Muscle layer of duodenum (tissue), 2 donors: ENCODE data around the gene SIVA1.

ENCODE experiments used
- H3K27ac ChIP-seq: one replicate; pipeline ENCODE4 v1.7.0; 2013; ENCODE audit warnings: mild to moderate bottlenecking, low read length
- H3K27me3 ChIP-seq: one replicate; pipeline ENCODE4 v1.7.0; 2013; ENCODE audit warnings: low read depth, mild to moderate bottlenecking, control low read depth, low read length
- H3K36me3 ChIP-seq, 2 donors: one replicate each; pipeline ENCODE4 v1.7.0; 2013; ENCODE audit warnings: low read length in 2 of 2, control low read depth in 1 of 2, mild to moderate bottlenecking in 1 of 2; ENCODE audit not compliant: insufficient read depth in 2 of 2, control insufficient read depth in 1 of 2
- H3K4me1 ChIP-seq, 2 donors: one replicate each; pipeline ENCODE4 v1.7.0; 2013; ENCODE audit warnings: low read length in 2 of 2, mild to moderate bottlenecking in 2 of 2, control low read depth in 1 of 2, moderate library complexity in 1 of 2; ENCODE audit not compliant: insufficient read depth in 2 of 2, control insufficient read depth in 1 of 2
- H3K4me3 ChIP-seq, 2 donors: one replicate each; pipeline ENCODE4 v1.7.0; 2013; ENCODE audit warnings: low read length in 2 of 2, low read depth in 1 of 2, mild to moderate bottlenecking in 1 of 2
- H3K9me3 ChIP-seq, 2 donors: one replicate each; pipeline ENCODE4 v1.7.0; 2013; ENCODE audit warnings: low read length in 2 of 2, control low read depth in 1 of 2, mild to moderate bottlenecking in 1 of 2; ENCODE audit not compliant: control insufficient read depth in 1 of 2
- donor health status: healthy.

The SIVA1 gene

DNA sequence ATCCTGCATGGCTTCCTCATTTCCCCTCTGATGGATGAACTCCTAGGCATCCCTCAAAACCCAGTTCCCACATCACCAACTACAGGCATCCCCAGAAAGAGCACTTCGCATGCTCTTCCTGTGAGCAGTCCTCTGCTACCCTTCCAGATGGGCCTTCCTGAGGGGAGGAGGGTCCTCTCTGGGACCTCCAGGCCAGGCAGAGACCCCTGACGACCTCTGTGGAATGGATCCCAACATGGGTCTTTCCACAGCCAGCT, 40.7 kb downstream of the SIVA1 start:
- H3K27me3 ChIP-seq, result no peaks in the 10 kb centered on the region
- no peaks in the 10 kb centered on the region for H3K9me3 ChIP-seq
- peaks cover 6 to 16% of the 10 kb centered on the region in 2 donors for H3K36me3 ChIP-seq
- H3K4me1 ChIP-seq, result peaks cover 15 to 34% of the 10 kb centered on the region in 2 donors
- H3K27ac ChIP-seq, result no peak overlapping the region
- peak overlapping the region; percentile 78 to 81 for H3K4me3 ChIP-seq

DNA sequence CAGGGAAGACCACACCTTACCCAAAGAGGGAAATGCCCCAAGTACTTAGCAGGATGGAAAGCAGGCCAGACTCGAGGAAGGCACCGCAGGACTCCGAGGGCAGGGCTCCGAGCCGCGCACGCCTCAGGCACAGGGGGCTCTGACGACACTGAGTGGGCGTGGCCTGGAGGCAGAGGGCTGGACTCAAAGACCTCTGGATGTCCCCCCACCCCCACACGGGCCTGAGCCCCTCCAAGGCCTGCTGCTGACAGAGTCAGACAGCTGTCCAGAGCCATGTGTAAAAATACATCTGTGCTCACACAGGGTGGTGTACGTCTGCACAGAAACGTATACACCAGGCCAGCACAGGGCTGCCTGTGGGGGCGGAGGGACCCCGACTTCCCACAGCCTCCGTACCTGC, 41.2 kb downstream of the SIVA1 start:
- Histone ChIP-seq H3K36me3 (peaks cover 6 to 16% of the 10 kb centered on the region in 2 donors), H3K4me1 (peaks cover 15 to 34% of the 10 kb centered on the region in 2 donors), H3K4me3 (peak overlapping the region; percentile 78 to 81), H3K9me3 (no peaks in the 10 kb centered on the region), H3K27me3 (no peaks in the 10 kb centered on the region), H3K27ac (peak overlapping the region; percentile 23)

DNA sequence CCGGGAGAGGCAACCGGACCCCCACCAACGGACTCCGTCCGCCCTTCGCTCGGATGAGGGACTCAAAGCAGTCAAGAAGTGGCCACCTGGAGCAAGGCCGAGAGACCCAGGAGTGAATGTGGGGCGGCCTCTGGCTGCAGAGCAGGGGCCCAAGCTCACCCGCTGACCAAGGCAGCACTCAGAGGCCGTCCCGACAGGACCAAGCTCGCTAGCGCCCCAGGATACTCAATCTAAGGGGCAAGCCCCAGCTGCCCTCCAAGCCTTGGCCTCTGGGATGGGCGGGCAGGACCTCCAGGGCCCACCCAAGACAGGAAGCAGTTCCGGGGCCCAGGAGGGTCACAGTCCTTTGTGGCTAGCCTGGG, 41.7 kb downstream of the SIVA1 start:
- peak overlapping the region; percentile 78 to 81 for H3K4me3 ChIP-seq
- peaks cover 20 to 34% of the 10 kb centered on the region in 2 donors for H3K4me1 ChIP-seq
- H3K9me3 ChIP-seq, result no peaks in the 10 kb centered on the region
- peaks cover under 1 to 16% of the 10 kb centered on the region in 2 donors for H3K36me3 ChIP-seq
- peak overlapping the region; percentile 23 for H3K27ac ChIP-seq
- no peaks in the 10 kb centered on the region for H3K27me3 ChIP-seq

- Histone ChIP-seq H3K4me1 (peaks cover 23 to 34% of the 10 kb centered on the region in 2 donors), H3K27me3 (no peaks in the 10 kb centered on the region), H3K27ac (peak within 1 kb of the TSS; percentile 31)
These were observed 42.2 kb downstream of the SIVA1 start, which contains the start of gene AKT1 for GRCh38 chr14:104794993-104795780. TSS of gene AKT1 (minus strand) at chr14:104795748. CDS start at chr14:104792643, 3,105 bp downstream.

DNA sequence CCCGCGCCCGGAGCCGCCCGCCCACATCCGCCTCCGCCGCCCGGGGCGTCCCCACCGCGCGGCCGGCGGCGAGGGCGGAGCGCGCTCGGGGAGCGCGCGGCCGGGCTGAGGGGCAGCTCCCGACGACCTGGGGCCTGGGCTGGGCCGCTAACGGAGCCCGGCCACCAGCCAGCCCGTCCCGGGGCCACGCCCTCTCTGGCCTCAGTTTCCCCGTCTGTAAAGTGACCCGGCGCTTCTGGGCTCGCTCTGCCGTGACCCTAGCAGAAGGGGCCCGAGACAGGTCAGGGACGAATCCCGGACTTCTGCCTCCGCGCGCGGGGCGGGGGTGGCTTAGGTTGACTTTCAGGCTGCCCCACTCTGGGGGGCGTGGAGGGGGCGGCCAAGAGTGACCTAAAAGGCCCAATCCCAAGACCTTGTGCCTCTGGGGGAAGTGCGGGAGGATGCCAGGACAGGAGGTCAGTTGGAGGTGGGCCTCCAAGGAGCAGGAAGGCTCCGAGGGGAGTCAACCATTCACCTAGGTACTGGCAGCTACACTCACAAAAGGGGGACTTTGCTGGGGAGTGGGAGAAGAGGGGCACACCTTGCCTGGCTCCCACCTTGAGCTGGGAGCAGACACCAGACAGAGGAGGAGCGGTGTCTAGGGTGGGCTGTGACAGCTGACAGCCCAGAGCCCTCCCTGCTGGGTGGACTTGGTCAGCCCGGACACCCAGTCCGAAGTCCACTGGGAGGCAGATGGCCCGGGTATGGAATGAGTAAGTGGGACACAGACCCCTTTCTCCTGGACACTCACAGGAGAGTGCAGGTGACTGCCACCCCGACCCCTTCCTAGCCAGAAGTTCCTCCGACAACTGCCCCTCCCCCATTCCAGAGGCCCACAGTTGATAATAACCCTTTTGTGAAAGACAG, 43.1 kb downstream of the SIVA1 start:
- H3K4me3 ChIP-seq, result peak overlapping the region; percentile 16 to 55
- peaks cover 23 to 35% of the 10 kb centered on the region in 2 donors for H3K4me1 ChIP-seq
- no peaks in the 10 kb centered on the region for H3K27me3 ChIP-seq
- no peaks in the 10 kb centered on the region for H3K9me3 ChIP-seq
- peaks cover 0 to 7% of the 10 kb centered on the region in 2 donors for H3K36me3 ChIP-seq
- H3K27ac ChIP-seq, result peak overlapping the region; percentile 31

More at GRCh38 chr14:104794993-104795780, 42.2 kb downstream of the SIVA1 start, which contains the start of gene AKT1:
- H3K4me3 ChIP-seq, result peak within 1 kb of the TSS; percentile 78 to 81
- peaks cover 0 to 15% of the 10 kb centered on the region in 2 donors for H3K36me3 ChIP-seq
- H3K9me3 ChIP-seq, result no peaks in the 10 kb centered on the region

DNA sequence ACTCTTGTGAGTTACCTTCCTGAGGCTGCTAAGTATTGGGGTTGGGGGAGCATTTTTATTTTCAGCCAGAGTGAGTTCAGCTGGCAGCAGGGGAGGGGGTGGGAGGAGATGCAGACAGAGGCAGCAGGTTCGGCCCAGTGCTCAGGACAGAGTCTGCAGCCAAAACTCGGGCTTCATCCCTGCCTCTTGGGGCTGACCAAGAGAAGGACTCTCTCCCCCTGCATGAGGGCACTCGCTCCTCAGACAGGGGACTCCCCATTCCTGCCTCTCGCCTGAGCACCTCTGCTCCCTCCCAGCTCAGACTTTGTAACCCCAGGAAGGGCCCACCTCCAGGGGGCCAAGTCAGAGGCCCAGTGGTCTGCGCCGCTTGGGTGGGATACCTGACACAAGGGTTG, 43.7 kb downstream of the SIVA1 start:
- H3K27ac ChIP-seq, result no peak overlapping the region
- no peaks in the 10 kb centered on the region for H3K9me3 ChIP-seq
- no peak overlapping the region for H3K4me3 ChIP-seq
- no peaks in the 10 kb centered on the region for H3K27me3 ChIP-seq
- peaks cover 26 to 41% of the 10 kb centered on the region in 2 donors for H3K4me1 ChIP-seq
- H3K36me3 ChIP-seq, result peaks cover 0 to 2% of the 10 kb centered on the region in 2 donors

DNA sequence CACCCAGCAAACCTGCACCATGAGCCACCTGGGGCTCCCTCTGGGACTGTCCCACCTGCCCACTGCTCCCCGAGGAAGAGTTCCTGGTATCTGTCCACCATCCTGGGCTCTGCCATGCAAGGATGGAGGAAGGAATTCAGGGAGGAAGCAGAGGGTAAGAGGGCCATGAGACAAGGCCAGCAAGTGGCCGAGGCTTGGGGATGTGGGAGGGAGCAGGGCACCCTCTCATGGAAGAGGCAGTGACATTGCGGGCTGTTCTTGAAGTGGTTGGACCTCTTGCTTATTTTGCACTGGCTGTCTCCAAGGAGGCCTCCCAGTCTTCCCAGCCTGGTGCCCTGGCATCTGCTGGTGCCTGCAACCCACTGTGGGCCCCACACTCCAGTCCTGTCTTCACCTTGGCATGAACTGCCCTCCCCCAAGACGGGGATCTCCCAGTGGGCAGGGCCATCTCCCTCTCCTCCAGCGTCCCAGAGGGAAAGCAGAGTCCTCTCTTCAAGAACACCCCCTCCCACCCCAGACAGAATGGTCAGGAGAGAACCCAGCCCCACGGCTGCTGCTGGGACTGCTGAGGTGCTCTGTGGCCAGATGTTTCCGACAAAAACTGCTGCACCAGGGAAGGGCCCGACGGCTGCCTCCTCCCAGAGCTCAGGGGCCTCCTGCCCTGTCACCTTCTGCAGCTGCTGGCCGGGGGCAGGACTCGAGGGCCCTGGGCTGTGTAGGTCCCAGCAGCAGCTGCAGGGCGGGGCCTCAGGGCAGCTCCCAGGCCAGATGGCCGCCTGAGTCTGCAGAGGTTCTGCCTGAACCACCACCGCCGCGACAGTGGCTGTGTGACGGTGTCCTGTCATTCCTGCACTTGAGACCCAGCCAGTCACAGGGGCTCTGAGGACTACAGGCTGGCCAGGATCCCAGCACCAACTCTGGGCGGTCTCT, 44.4 kb downstream of the SIVA1 start:
- H3K27me3 ChIP-seq, result no peaks in the 10 kb centered on the region

DNA sequence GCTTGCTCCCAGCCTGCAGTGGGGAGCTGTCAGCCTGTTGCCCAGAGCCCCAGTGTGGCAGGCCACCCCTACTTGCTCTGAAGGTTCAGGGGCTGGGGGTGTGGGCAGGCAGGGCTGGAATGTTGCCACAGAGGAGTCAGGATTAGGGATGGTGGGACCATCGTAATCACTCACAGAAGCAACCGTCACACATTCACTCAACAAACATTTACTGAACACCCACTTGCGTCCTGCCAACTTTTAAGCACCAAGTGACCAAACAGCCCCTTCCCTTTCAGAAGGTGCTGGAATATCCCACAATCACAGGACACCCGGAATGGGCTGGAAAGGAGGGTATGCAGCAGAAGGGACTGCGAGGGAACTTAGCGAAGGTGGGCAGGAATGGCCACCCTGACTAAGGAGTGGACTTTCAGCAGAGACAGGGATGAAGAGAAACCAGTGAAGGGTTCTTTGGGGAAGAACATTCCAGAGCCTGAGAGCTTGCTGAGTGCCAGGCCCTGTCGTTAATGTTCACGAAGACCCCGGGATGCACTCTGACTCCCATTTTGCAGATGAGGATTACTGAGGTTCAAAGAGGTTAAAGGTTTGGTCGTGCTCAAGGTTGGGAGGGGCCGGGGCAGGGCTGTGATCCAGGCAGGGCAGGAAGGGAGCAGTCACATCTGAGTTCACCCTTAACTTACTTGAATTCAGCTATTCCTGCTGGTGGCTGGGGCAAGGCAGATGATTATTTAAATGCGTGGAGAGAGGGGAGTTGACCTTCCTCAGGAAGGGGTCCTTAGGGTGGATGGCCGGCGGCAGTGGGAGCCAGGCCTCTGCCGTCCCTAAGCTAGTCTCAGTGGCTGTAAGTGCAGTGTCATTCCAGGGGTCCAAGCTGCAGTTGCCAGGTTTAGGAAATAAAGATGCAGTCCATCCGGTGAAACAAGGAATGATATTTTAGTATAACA, 45.6 kb downstream of the SIVA1 start:
- H3K27me3 ChIP-seq, result no peaks in the 10 kb centered on the region
- no peaks in the 10 kb centered on the region for H3K36me3 ChIP-seq
- peaks cover 18 to 48% of the 10 kb centered on the region in 2 donors for H3K4me1 ChIP-seq
- peak overlapping the region; percentile 92 for H3K27ac ChIP-seq
- no peak overlapping the region for H3K4me3 ChIP-seq
- H3K9me3 ChIP-seq, result no peaks in the 10 kb centered on the region

More for the DNA sequence above, 44.4 kb downstream of the SIVA1 start:
- Histone ChIP-seq H3K36me3 (no peaks in the 10 kb centered on the region), H3K9me3 (no peaks in the 10 kb centered on the region), H3K4me1 (peaks cover 26 to 48% of the 10 kb centered on the region in 2 donors), H3K27ac (no peak overlapping the region), H3K4me3 (no peak overlapping the region)

DNA sequence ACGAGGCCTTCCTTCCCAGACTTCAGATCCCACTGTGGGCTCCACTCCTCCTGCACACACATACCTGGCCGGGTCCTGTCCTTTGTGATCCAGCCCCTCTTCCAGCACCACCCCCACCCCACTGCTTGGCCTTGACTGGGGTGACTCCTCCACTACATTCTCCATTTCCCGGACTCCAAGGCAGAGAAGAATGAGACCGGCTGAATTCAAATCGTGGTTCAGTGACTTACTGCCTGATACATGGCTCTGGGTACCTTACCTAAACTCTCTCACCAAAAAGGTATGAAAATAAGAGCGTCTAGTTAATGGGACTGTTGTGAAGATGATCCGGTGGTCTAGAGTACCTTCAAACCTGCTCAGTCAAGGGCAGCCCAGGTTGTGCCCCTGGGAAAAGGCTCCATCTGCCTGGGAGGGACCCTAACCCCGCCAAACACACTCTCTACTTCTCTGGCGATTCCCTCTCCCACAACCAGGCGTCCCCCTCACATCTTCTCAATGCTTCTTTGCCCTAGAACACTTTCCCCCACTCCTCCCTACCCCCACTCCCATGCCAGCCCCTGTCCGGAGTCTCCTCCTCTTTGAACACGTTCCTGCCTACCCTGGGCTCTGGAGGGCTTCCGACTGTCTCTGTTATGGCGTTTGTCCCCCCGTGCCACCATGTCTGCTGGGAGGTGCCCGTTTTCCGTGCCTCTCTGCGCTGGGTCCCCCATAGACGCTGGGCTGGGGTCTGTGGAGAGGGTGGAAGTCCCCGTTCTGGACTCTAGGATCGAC, 46.5 kb downstream of the SIVA1 start:
- Histone ChIP-seq H3K4me1 (peaks cover 14 to 41% of the 10 kb centered on the region in 2 donors), H3K36me3 (no peaks in the 10 kb centered on the region), H3K9me3 (no peaks in the 10 kb centered on the region), H3K4me3 (peak overlapping the region; percentile 44 to 65), H3K27ac (peak overlapping the region; percentile 92), H3K27me3 (no peaks in the 10 kb centered on the region)
